Measurements from ENCODE around the gene SHLD1.

DNA sequence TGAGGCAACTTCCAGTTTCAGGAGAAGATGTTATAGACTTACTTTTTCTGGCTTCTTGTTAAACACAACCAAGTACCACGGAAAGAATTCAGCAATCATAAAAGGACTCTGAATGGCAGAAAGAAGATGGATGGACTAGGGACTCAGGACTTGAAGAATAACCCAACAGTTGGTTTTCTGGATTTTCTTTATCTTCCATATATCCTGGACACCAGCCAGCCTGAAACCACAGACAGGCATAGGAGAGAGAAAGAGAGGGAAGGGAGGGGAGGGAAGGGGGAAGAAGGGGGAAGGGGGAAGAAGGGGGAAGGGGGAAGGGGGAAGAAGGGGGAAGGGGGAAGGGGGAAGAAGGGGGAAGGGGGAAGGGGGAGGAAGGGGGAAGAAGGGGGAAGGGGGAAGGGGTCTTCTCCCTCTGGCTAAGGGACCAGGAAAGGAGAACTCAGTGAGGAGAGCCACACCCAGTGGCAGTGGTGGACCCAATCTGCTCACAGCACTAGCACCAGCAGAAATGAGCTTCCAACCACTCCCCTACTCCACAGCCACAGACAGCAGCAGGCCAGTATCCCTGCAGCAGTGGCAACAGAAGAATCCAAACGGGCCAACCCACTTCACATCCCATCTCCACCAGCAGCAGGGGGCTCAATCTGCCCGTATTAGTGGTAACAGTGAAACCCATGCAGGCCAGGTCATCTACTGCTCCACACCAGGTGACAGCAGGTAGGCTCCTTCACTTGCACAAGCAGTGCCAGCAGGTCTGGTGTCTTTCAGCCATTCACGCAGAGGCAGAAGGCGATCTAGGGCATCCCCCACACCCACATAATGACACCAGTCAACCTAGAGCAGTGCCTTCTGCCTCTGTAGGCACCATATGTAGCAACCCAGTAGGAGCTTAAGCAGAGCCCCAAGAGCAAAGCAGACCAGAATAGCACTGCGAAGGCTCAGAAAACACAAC, 121.5 kb downstream of the SHLD1 start:
- TF ChIP-seq, protein P1, sequence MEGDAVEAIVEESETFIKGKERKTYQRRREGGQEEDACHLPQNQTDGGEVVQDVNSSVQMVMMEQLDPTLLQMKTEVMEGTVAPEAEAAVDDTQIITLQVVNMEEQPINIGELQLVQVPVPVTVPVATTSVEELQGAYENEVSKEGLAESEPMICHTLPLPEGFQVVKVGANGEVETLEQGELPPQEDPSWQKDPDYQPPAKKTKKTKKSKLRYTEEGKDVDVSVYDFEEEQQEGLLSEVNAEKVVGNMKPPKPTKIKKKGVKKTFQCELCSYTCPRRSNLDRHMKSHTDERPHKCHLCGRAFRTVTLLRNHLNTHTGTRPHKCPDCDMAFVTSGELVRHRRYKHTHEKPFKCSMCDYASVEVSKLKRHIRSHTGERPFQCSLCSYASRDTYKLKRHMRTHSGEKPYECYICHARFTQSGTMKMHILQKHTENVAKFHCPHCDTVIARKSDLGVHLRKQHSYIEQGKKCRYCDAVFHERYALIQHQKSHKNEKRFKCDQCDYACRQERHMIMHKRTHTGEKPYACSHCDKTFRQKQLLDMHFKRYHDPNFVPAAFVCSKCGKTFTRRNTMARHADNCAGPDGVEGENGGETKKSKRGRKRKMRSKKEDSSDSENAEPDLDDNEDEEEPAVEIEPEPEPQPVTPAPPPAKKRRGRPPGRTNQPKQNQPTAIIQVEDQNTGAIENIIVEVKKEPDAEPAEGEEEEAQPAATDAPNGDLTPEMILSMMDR (conservative IDR thresholded peaks at IDR 0.05): no peak
- TF ChIP-seq EZH2 (IDR thresholded peaks at IDR 0.05; ENCODE audit: low read depth): no peak

Measured in PC-9 (cell line).